Measurements from ENCODE around the gene RYR2.

The RYR2 gene

GRCh38 chr1:237093691-237094090 is 51.7 kb downstream of the RYR2 start:
- no peak overlapping the region for H3K4me3 ChIP-seq (ENCODE audit: low read depth, low read length)
- TF ChIP-seq CTCF (IDR thresholded peaks at IDR 0.05; ENCODE audit: borderline replicate concordance, insufficient read depth, low read depth, low read length), result no peak

GRCh38 chr1:237098541-237098940 is 56.6 kb downstream of the RYR2 start:
- no peak for TF ChIP-seq CTCF (IDR thresholded peaks at IDR 0.05; ENCODE audit: borderline replicate concordance, insufficient read depth, low read depth, low read length)

GRCh38 chr1:237103021-237103420 is 61.0 kb downstream of the RYR2 start:
- no peak for TF ChIP-seq CTCF (IDR thresholded peaks at IDR 0.05; ENCODE audit: borderline replicate concordance, insufficient read depth, low read depth, low read length)
- H3K4me3 ChIP-seq (ENCODE audit: low read depth, low read length), result no peak overlapping the region

More at GRCh38 chr1:237098541-237098940, 56.6 kb downstream of the RYR2 start:
- no peak overlapping the region for H3K4me3 ChIP-seq (ENCODE audit: low read depth, low read length)

GRCh38 chr1:237104096-237104495 is 62.1 kb downstream of the RYR2 start:
- H3K4me3 ChIP-seq (ENCODE audit: low read depth, low read length), result no peak overlapping the region
- no peak for TF ChIP-seq CTCF (IDR thresholded peaks at IDR 0.05; ENCODE audit: borderline replicate concordance, insufficient read depth, low read depth, low read length)

- no peak overlapping the region for H3K4me3 ChIP-seq (ENCODE audit: low read depth, low read length)
- TF ChIP-seq CTCF (IDR thresholded peaks at IDR 0.05; ENCODE audit: borderline replicate concordance, insufficient read depth, low read depth, low read length), result no peak
Measured at GRCh38 chr1:237105826-237106225, 63.8 kb downstream of the RYR2 start.

GRCh38 chr1:237108297-237109040 is 66.5 kb downstream of the RYR2 start:
- TF ChIP-seq CTCF (IDR thresholded peaks at IDR 0.05; ENCODE audit: borderline replicate concordance, insufficient read depth, low read depth, low read length), result no peak

GRCh38 chr1:237111807-237112206 is 69.8 kb downstream of the RYR2 start:
- no peak overlapping the region for H3K4me3 ChIP-seq (ENCODE audit: low read depth, low read length)
- TF ChIP-seq CTCF (IDR thresholded peaks at IDR 0.05; ENCODE audit: borderline replicate concordance, insufficient read depth, low read depth, low read length), result no peak

More at GRCh38 chr1:237108297-237109040, 66.5 kb downstream of the RYR2 start:
- no peak overlapping the region for H3K4me3 ChIP-seq (ENCODE audit: low read depth, low read length)
